Fibroblast of pulmonary artery (primary cell): ENCODE data around the gene CD163L1.

Source experiments
- DNase-seq: peaks from one replicate; pipeline ENCODE4 v3.0.0-alpha.2; 2010; ENCODE audit warnings: low read depth
- H3K4me3 ChIP-seq: replicated peaks from 2 replicates; pipeline ENCODE4 v1.5.1; 2011; ENCODE audit warnings: low read depth, mild to moderate bottlenecking, control low read depth, low read length, moderate library complexity
- TF ChIP-seq, protein P1 (sequence below): IDR thresholded peaks from 2 replicates; pipeline ENCODE4 v1.5.1; 2011; ENCODE audit warnings: mild to moderate bottlenecking, control low read depth, low read length, inconsistent platforms; ENCODE audit errors: missing control alignments

Gene CD163L1

DNA sequence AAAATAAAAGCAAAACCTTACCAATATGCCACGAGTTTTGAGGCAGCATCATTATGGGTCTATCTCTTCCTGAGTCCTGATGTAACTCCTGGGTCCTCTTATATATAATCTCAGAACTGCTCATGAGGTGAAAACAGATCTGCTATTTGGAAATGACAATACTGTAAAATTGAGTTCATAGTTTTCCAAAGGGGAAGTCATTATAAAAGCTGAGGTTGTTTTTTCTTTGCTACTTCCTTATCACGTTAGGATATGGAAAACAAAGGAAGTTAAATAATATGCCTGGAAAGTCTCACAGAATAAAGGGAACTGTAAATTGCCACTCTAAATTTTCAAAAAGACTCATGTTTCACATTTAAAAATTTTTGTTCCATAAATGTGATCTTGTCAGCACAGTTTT is at the start of gene CD163L1:
TSS of gene CD163L1 (minus strand) at position 78 of the 400 bp plus-strand sequence. CDS start at position 52, 26 bp downstream.
- H3K4me3 ChIP-seq = no peak within 1 kb of the TSS
- no peak for DNase-seq
- TF ChIP-seq, protein P1, sequence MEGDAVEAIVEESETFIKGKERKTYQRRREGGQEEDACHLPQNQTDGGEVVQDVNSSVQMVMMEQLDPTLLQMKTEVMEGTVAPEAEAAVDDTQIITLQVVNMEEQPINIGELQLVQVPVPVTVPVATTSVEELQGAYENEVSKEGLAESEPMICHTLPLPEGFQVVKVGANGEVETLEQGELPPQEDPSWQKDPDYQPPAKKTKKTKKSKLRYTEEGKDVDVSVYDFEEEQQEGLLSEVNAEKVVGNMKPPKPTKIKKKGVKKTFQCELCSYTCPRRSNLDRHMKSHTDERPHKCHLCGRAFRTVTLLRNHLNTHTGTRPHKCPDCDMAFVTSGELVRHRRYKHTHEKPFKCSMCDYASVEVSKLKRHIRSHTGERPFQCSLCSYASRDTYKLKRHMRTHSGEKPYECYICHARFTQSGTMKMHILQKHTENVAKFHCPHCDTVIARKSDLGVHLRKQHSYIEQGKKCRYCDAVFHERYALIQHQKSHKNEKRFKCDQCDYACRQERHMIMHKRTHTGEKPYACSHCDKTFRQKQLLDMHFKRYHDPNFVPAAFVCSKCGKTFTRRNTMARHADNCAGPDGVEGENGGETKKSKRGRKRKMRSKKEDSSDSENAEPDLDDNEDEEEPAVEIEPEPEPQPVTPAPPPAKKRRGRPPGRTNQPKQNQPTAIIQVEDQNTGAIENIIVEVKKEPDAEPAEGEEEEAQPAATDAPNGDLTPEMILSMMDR = no peak

DNA sequence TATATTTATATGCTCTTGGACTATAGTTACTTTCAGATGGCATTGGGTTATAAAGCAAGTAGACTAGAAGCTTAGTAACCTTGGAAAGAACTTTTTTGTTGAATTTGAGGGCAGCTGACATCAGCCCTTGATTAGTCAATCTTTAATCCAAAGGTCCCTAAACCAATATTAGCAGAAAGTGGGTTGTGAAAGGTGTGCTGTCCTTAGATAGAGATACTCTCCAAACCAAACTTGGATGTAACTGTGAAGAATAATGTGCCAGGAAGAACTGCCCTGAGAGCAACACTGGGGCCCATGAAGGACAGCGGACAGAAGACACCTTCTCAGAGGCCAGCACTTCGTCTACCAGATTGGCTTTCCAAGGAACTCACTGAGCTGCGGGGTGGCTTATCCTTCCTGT is 49.1 kb upstream of the CD163L1 start:
- no peak for DNase-seq
- H3K4me3 ChIP-seq = no peak overlapping the region
- TF ChIP-seq, protein P1 = no peak

DNA sequence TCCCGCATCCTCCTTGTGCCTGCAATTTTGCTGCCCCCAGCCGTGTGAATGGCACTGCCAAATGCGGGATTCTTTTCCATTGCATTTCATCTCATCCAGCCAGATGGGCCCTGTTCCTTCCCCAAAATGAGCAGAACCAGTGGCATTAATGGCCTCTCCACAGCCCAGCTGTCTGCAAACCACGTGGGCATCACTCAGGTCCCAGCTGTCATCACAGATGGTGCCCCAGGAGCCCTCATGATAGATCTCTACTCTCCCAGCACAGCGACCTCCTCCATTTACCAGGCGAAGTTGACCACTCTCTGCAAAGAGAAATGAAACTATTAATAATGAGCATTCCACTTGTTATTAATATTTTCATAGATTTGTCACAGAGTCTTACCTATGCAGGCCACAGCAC is 42.6 kb upstream of the CD163L1 start:
- no peak for DNase-seq
- no peak overlapping the region for H3K4me3 ChIP-seq
- TF ChIP-seq, protein P1 = no peak

DNA sequence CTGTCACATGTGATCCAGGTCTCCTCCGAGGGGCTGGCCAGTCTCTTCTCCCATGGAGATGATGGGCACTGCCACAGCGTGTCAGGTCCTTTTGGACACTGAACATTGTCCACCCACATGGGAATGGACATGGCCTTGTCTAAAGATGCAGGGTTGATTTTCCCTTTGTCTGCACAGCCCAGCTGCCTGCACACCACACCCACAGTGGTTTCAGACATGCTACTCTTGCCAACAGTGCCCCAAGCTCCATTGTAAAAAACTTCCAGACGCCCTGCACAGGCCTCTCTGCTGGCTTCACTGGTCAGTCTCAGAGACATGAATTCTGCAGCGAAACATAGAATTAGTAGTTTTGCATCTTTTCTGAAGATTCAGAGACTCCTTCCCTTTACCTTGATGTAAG is 41.1 kb upstream of the CD163L1 start:
- TF ChIP-seq, protein P1 = no peak
- H3K4me3 ChIP-seq = no peak overlapping the region
- no peak for DNase-seq

DNA sequence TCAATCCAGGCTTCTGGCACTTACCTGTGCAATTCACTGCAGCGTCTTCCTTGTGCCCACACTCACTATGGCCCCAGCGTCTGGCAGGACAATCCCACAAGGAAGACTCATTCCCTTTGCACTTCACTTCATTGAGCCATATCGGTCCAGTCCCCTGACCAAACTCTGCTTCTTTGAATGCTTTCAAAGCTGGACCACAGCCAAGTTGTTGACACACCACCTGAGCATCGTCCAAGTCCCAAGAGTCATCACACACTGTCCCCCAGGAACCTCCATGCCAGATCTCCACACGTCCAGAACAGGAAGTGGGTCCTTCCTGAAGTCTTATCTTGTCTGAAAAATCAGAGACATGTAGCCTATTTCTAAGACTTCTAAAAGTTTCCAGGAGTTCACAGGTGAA is 39.4 kb upstream of the CD163L1 start:
- no peak for DNase-seq
- no peak overlapping the region for H3K4me3 ChIP-seq
- TF ChIP-seq, protein P1 = no peak

DNA sequence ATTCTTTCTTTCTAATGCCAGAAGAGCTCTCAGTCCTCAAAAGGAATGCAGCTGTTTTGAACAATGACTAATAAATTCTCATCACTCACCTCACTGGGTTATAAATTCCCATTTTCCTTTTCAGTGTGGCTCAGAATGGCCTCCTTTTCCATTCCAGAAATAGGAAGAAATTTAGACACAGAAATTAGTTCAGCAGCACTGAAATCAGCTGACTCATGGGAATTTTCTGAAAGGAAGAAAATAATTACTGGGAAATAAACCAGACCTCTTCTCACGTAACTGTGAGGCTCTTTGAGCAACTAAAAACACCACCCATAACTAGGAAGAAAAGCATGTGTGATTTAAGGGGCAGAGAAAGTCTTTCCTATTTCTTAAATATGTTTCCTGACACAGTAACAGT is 35.8 kb upstream of the CD163L1 start:
- DNase-seq = no peak
- no peak overlapping the region for H3K4me3 ChIP-seq
- TF ChIP-seq, protein P1 = no peak

DNA sequence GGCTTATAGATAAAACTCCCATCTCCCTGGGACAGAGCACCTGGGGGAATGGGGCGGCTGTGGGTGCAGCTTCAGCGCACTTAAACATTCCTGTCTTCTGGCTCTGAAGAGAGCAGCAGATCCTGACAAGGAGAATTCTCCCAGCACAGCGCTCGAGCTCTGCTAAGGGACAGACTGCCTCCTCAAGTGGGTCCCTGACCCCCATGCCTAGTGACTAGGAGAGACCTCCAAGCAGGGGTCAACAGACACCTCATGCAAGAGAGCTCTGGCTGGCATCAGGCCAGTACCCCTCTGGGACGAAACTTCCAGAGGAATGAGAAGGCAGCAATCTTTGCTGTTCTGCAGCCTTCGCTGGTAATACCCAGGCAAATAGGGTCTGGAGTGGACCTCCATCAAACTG is 28.1 kb upstream of the CD163L1 start:
- DNase-seq = no peak
- TF ChIP-seq, protein P1 = no peak
- no peak overlapping the region for H3K4me3 ChIP-seq
